Measurements from ENCODE around the gene SAFB.

SAFB gene

DNA sequence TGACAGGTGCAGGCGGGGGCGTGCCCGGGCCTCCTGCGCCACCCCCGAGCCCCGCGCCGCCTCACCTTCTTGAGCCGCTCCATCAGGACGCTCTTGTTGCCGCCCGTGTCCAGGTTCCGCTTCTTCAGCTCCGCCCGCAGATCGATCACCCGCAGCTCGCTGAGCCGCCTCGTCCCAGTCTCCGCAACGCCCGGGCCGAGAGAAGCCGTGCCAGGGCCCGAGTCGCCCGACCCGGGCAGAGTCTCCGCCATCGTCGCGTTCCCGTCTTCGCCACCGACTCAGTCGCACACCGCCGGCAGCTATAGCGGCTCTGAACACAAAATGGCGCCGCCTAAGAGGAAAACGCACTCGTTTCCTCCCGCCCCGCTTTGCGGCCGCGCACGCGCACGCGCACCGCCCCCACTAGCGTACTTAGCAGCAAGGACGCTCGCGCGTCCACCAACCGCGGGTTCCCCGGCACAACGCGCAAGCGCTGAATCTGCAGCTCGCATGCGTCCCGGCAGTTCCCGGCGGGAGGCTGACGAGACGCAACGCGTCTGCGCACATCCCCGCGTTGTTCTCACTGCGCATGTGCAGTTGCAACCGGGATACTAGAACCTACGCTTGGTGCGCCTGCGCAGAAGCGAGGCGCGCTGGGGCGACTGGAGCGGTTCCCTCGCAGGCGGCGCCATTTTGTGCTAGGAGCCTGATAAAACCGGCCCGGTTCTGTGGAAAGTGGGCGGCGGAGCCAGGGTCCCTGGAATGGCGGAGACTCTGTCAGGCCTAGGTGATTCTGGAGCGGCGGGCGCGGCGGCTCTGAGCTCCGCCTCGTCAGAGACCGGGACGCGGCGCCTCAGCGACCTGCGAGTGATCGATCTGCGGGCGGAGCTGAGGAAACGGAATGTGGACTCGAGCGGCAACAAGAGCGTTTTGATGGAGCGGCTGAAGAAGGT is at the start of gene SAFB, which contains the start of gene SAFB2:
SAFB (plus strand) TSS at position 619 of the 932 bp plus-strand sequence; CDS start at position 742, 123 bp downstream.
SAFB2 (minus strand) TSS at position 312 of the 932 bp plus-strand sequence; CDS start at position 251, 61 bp downstream.
- H3K4me1 ChIP-seq (ENCODE audit: control insufficient read depth in 1 of 2, insufficient read depth in 2 of 2, low read length in 2 of 2), result peaks cover 51 to 55% of the 10 kb centered on the region in 2 donors

DNA sequence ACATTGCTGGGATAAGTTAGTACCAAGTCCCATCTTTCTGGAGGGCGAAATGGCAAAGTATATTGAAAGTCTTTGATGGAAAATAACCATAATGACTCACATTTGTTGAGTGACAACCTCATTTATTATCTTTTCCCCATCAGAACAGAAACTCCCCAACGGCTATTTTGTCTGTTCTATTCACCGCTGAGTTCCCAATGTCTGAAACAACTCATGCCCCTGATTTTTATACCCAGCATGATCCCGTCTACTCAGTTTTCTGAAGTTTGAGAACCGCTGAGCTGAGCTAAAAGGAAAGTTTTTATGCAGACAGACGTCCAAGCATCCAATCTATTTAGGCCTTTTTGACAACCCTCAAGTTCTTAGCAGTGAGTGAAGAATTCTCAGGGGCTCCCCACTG is 47.3 kb upstream of the SAFB start:
- no peak overlapping the region for H3K4me3 ChIP-seq (ENCODE audit: low read depth in 1 of 2, low read length in 2 of 2)
- H3K9me3 ChIP-seq (ENCODE audit: control insufficient read depth in 1 of 2, low read length in 2 of 2), result no peaks in the 10 kb centered on the region
- peaks cover 3 to 4% of the 10 kb centered on the region in 2 donors for H3K4me1 ChIP-seq (ENCODE audit: control insufficient read depth in 1 of 2, insufficient read depth in 2 of 2, low read length in 2 of 2)
- H3K9ac ChIP-seq (ENCODE audit: low read depth in 1 of 2, low read length in 2 of 2), result no peak overlapping the region
- no peak overlapping the region for H3K27ac ChIP-seq (ENCODE audit: low read depth, low read length)
- H3K27me3 ChIP-seq (ENCODE audit: control insufficient read depth in 1 of 2, insufficient read depth in 2 of 2, low read length in 2 of 2), result no peaks in the 10 kb centered on the region
- no peaks in the 10 kb centered on the region for H3K36me3 ChIP-seq (ENCODE audit: control insufficient read depth in 1 of 2, insufficient read depth in 2 of 2, low read length in 2 of 2)

More for the DNA sequence above, at the start of gene SAFB, which contains the start of gene SAFB2:
- H3K9ac ChIP-seq (ENCODE audit: low read depth in 1 of 2, low read length in 2 of 2), result peak within 1 kb of the TSS; percentile 98 to 100
- H3K27me3 ChIP-seq (ENCODE audit: control insufficient read depth in 1 of 2, insufficient read depth in 2 of 2, low read length in 2 of 2), result no peaks in the 10 kb centered on the region
- peaks cover 19 to 59% of the 10 kb centered on the region in 2 donors for H3K36me3 ChIP-seq (ENCODE audit: control insufficient read depth in 1 of 2, insufficient read depth in 2 of 2, low read length in 2 of 2)
- no peaks in the 10 kb centered on the region for H3K9me3 ChIP-seq (ENCODE audit: control insufficient read depth in 1 of 2, low read length in 2 of 2)
- peak within 1 kb of the TSS; percentile 98 for H3K4me3 ChIP-seq (ENCODE audit: low read depth in 1 of 2, low read length in 2 of 2)
- peak within 1 kb of the TSS; percentile 91 for H3K27ac ChIP-seq (ENCODE audit: low read depth, low read length)

GRCh38 chr19:5578097-5578846 is 44.6 kb upstream of the SAFB start:
- no peak overlapping the region for H3K27ac ChIP-seq (ENCODE audit: low read depth, low read length)
- H3K27me3 ChIP-seq (ENCODE audit: control insufficient read depth in 1 of 2, insufficient read depth in 2 of 2, low read length in 2 of 2), result no peaks in the 10 kb centered on the region
- H3K36me3 ChIP-seq (ENCODE audit: control insufficient read depth in 1 of 2, insufficient read depth in 2 of 2, low read length in 2 of 2), result peaks cover 0 to 6% of the 10 kb centered on the region in 2 donors
- H3K4me3 ChIP-seq (ENCODE audit: low read depth in 1 of 2, low read length in 2 of 2), result peak overlapping the region in 1 of 2 donors; percentile 19
- no peak overlapping the region for H3K9ac ChIP-seq (ENCODE audit: low read depth in 1 of 2, low read length in 2 of 2)
- peaks cover 3 to 4% of the 10 kb centered on the region in 2 donors for H3K4me1 ChIP-seq (ENCODE audit: control insufficient read depth in 1 of 2, insufficient read depth in 2 of 2, low read length in 2 of 2)
- H3K9me3 ChIP-seq (ENCODE audit: control insufficient read depth in 1 of 2, low read length in 2 of 2), result no peaks in the 10 kb centered on the region

- Histone ChIP-seq H3K9ac (ENCODE audit: low read depth in 1 of 2, low read length in 2 of 2) (no peak overlapping the region), H3K27ac (ENCODE audit: low read depth, low read length) (no peak overlapping the region), H3K4me3 (ENCODE audit: low read depth in 1 of 2, low read length in 2 of 2) (no peak overlapping the region), H3K9me3 (ENCODE audit: control insufficient read depth in 1 of 2, low read length in 2 of 2) (no peaks in the 10 kb centered on the region), H3K4me1 (ENCODE audit: control insufficient read depth in 1 of 2, insufficient read depth in 2 of 2, low read length in 2 of 2) (peaks cover 3 to 4% of the 10 kb centered on the region in 2 donors), H3K27me3 (ENCODE audit: control insufficient read depth in 1 of 2, insufficient read depth in 2 of 2, low read length in 2 of 2) (no peaks in the 10 kb centered on the region), H3K36me3 (ENCODE audit: control insufficient read depth in 1 of 2, insufficient read depth in 2 of 2, low read length in 2 of 2) (peaks cover 0 to 11% of the 10 kb centered on the region in 2 donors)
Observed at GRCh38 chr19:5579286-5579685, 43.6 kb upstream of the SAFB start.

GRCh38 chr19:5579697-5580096 is 43.2 kb upstream of the SAFB start:
- Histone ChIP-seq H3K27ac (ENCODE audit: low read depth, low read length) (no peak overlapping the region), H3K27me3 (ENCODE audit: control insufficient read depth in 1 of 2, insufficient read depth in 2 of 2, low read length in 2 of 2) (no peaks in the 10 kb centered on the region), H3K9ac (ENCODE audit: low read depth in 1 of 2, low read length in 2 of 2) (no peak overlapping the region), H3K4me3 (ENCODE audit: low read depth in 1 of 2, low read length in 2 of 2) (no peak overlapping the region), H3K9me3 (ENCODE audit: control insufficient read depth in 1 of 2, low read length in 2 of 2) (no peaks in the 10 kb centered on the region), H3K4me1 (ENCODE audit: control insufficient read depth in 1 of 2, insufficient read depth in 2 of 2, low read length in 2 of 2) (peaks cover 3 to 4% of the 10 kb centered on the region in 2 donors), H3K36me3 (ENCODE audit: control insufficient read depth in 1 of 2, insufficient read depth in 2 of 2, low read length in 2 of 2) (peaks cover 0 to 13% of the 10 kb centered on the region in 2 donors)

DNA sequence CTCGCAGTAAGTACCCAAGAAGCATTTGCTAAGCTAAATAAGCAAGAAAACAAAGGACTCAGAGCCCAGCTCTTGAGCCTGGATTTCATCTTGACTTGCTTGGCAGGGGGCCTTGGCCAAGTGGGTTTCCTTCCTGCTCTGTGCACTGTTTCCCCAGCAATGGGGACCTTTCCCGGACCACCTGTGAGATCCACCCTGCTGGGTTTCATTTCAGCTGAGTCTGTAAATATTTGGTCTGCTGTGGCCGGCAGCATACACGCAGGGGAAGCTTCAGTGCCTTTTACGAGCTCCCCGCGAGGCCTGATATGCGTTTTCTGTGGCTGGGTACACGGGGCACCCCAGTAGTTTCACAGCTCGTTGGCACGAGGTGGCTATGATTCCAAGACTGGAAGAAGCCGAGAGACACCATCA is 42.7 kb upstream of the SAFB start:
- Histone ChIP-seq H3K36me3 (ENCODE audit: control insufficient read depth in 1 of 2, insufficient read depth in 2 of 2, low read length in 2 of 2) (peaks cover 0 to 15% of the 10 kb centered on the region in 2 donors), H3K9ac (ENCODE audit: low read depth in 1 of 2, low read length in 2 of 2) (no peak overlapping the region), H3K4me3 (ENCODE audit: low read depth in 1 of 2, low read length in 2 of 2) (no peak overlapping the region), H3K9me3 (ENCODE audit: control insufficient read depth in 1 of 2, low read length in 2 of 2) (no peaks in the 10 kb centered on the region), H3K27ac (ENCODE audit: low read depth, low read length) (no peak overlapping the region), H3K4me1 (ENCODE audit: control insufficient read depth in 1 of 2, insufficient read depth in 2 of 2, low read length in 2 of 2) (peaks cover 3 to 4% of the 10 kb centered on the region in 2 donors), H3K27me3 (ENCODE audit: control insufficient read depth in 1 of 2, insufficient read depth in 2 of 2, low read length in 2 of 2) (no peaks in the 10 kb centered on the region)

DNA sequence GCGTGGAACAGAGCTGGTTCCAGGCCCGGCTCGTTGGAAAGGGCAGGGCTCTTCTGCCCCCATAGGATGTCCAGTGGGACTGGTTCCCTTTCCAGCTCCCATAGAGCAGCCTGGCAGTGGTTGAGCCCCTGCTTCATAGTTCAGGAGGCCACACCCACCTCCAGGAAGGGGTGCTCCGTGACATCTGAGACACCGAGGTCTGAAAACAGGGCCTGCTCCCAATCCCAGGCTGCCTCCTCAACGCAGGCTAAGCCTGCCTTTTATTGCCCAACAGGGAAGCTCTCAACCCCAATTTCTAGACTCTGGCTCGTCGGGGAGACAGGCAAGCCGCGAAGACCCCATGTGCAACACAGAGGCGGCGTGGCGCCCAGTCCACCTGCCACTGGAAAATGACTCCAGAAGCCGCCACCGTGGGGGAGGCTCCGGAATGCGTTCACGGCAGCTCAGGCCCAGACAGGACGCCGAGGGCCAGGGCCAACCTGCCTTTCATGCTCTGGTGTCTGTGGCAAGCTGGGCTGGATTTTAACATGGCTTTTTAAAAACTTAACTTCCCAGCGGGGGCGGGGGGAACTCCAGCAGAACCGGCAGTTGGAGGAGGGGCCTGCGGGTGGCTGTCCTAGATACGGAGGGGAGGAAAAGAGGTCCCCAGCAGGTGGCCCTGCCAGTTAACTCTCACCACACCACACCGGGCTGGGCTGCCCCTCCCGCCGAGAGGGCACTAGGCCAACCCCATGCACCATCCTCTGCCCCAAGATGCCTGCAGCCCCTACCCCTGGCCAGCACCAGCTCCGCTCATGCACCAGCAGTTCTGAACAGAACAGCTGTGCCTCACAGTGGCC is 37.2 kb upstream of the SAFB start:
- no peaks in the 10 kb centered on the region for H3K9me3 ChIP-seq (ENCODE audit: control insufficient read depth in 1 of 2, low read length in 2 of 2)
- H3K27ac ChIP-seq (ENCODE audit: low read depth, low read length), result no peak overlapping the region
- H3K27me3 ChIP-seq (ENCODE audit: control insufficient read depth in 1 of 2, insufficient read depth in 2 of 2, low read length in 2 of 2), result no peaks in the 10 kb centered on the region
- H3K4me3 ChIP-seq (ENCODE audit: low read depth in 1 of 2, low read length in 2 of 2), result no peak overlapping the region
- no peak overlapping the region for H3K9ac ChIP-seq (ENCODE audit: low read depth in 1 of 2, low read length in 2 of 2)
- no peaks in the 10 kb centered on the region for H3K4me1 ChIP-seq (ENCODE audit: control insufficient read depth in 1 of 2, insufficient read depth in 2 of 2, low read length in 2 of 2)
- peaks cover 40 to 63% of the 10 kb centered on the region in 2 donors for H3K36me3 ChIP-seq (ENCODE audit: control insufficient read depth in 1 of 2, insufficient read depth in 2 of 2, low read length in 2 of 2)

DNA sequence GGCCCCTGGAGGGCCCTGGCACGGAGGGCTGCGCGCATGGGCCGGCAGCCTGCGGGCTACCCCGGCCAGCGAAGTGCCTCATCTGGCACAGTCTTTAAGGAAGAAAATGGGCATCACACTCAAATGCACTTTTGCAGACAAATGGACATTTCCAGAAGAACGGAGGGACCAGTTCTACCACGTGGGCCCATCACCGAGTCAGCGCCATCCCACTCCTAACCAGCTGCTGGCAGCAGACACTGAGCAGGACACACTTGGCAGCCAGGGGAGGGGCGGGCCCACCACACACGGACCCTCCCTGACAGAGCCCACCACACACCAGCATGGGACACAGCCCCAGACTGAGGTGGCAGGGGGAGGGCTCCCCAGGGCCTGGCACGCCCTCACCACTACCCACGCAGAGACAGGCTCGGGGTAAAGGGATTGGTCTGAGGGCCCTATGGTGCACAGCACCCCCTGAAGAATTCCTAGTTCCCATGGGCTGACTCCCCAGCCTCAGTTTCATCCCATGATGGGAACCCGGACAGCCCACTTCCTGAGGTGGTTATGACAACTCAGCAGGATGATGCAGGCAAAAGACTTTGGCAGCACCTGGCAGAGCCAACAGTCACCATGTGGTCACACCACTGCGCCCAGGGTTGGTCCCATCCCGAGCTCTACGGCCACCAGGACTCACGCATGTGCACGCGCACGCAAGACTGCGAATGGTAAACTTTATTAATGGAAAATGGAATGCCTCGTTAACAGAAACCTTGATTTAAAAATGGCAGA is 36.4 kb upstream of the SAFB start:
- Histone ChIP-seq H3K36me3 (ENCODE audit: control insufficient read depth in 1 of 2, insufficient read depth in 2 of 2, low read length in 2 of 2) (peaks cover 42 to 69% of the 10 kb centered on the region in 2 donors), H3K4me3 (ENCODE audit: low read depth in 1 of 2, low read length in 2 of 2) (no peak overlapping the region), H3K27me3 (ENCODE audit: control insufficient read depth in 1 of 2, insufficient read depth in 2 of 2, low read length in 2 of 2) (no peaks in the 10 kb centered on the region), H3K27ac (ENCODE audit: low read depth, low read length) (no peak overlapping the region), H3K9ac (ENCODE audit: low read depth in 1 of 2, low read length in 2 of 2) (no peak overlapping the region), H3K9me3 (ENCODE audit: control insufficient read depth in 1 of 2, low read length in 2 of 2) (no peaks in the 10 kb centered on the region), H3K4me1 (ENCODE audit: control insufficient read depth in 1 of 2, insufficient read depth in 2 of 2, low read length in 2 of 2) (no peaks in the 10 kb centered on the region)

- Histone ChIP-seq H3K27ac (ENCODE audit: low read depth, low read length) (no peak overlapping the region), H3K27me3 (ENCODE audit: control insufficient read depth in 1 of 2, insufficient read depth in 2 of 2, low read length in 2 of 2) (no peaks in the 10 kb centered on the region), H3K36me3 (ENCODE audit: control insufficient read depth in 1 of 2, insufficient read depth in 2 of 2, low read length in 2 of 2) (peaks cover 47 to 74% of the 10 kb centered on the region in 2 donors), H3K4me3 (ENCODE audit: low read depth in 1 of 2, low read length in 2 of 2) (no peak overlapping the region), H3K4me1 (ENCODE audit: control insufficient read depth in 1 of 2, insufficient read depth in 2 of 2, low read length in 2 of 2) (no peaks in the 10 kb centered on the region), H3K9ac (ENCODE audit: low read depth in 1 of 2, low read length in 2 of 2) (no peak overlapping the region), H3K9me3 (ENCODE audit: control insufficient read depth in 1 of 2, low read length in 2 of 2) (no peaks in the 10 kb centered on the region)
Observed at GRCh38 chr19:5587071-5587455, 35.8 kb upstream of the SAFB start.

All from duodenal mucosa (tissue), 2 donors.